GM19397 (cell line): ENCODE data around the gene RABGAP1L.
"Not testable (repeated sequence)": the region's sequence is repeated elsewhere in the genome, so short reads cannot be mapped to it uniquely, and the experiment has no call there.

Experiments
- ATAC-seq: cut with Tn5 transposase; IDR thresholded peaks from one replicate; pipeline ENCODE4 v1.9.1; 2021; ENCODE audit warnings: mild to moderate bottlenecking, moderate library complexity; ENCODE audit not compliant: unreplicated experiment

Gene RABGAP1L

GRCh38 chr1:174358344-174358743 is 199.0 kb downstream of the RABGAP1L start:
- ATAC-seq, result no peak

GRCh38 chr1:174358786-174359453 is 199.6 kb downstream of the RABGAP1L start:
- ATAC-seq, result no peak

GRCh38 chr1:174359454-174359805 is 200.1 kb downstream of the RABGAP1L start:
- no peak for ATAC-seq

GRCh38 chr1:174364996-174365736 is 205.8 kb downstream of the RABGAP1L start:
- no peak for ATAC-seq

GRCh38 chr1:174366946-174367345 is 207.6 kb downstream of the RABGAP1L start:
- ATAC-seq, result no peak

GRCh38 chr1:174367892-174368291 is 208.6 kb downstream of the RABGAP1L start:
- no peak for ATAC-seq

- no peak for ATAC-seq
These were observed 216.7 kb downstream of the RABGAP1L start for GRCh38 chr1:174376030-174376429.

- no peak for ATAC-seq
These were observed 232.4 kb downstream of the RABGAP1L start for GRCh38 chr1:174391716-174392115.

- no peak for ATAC-seq
These were observed 234.6 kb downstream of the RABGAP1L start for GRCh38 chr1:174393885-174394284.

- no peak for ATAC-seq
These were observed 237.9 kb downstream of the RABGAP1L start for GRCh38 chr1:174397261-174397660.

- ATAC-seq, result no peak
These were observed 238.9 kb downstream of the RABGAP1L start for GRCh38 chr1:174398246-174398645.

GRCh38 chr1:174399211-174399610 is 239.9 kb downstream of the RABGAP1L start:
- no peak for ATAC-seq

- no peak for ATAC-seq
These were observed 241.8 kb downstream of the RABGAP1L start for GRCh38 chr1:174401075-174401474.

GRCh38 chr1:174405219-174405618 is 245.9 kb downstream of the RABGAP1L start:
- ATAC-seq, result no peak

GRCh38 chr1:174406421-174406820 is 247.1 kb downstream of the RABGAP1L start:
- no peak for ATAC-seq

GRCh38 chr1:174407665-174408064 is 248.3 kb downstream of the RABGAP1L start:
- ATAC-seq, result no peak

GRCh38 chr1:174408146-174408545 is 248.8 kb downstream of the RABGAP1L start:
- ATAC-seq, result no peak

- ATAC-seq, result not testable (repeated sequence)
These were observed 250.5 kb downstream of the RABGAP1L start for GRCh38 chr1:174409801-174410200.

GRCh38 chr1:174413632-174414031 is 254.3 kb downstream of the RABGAP1L start:
- ATAC-seq, result no peak

- ATAC-seq, result no peak
These were observed 254.9 kb downstream of the RABGAP1L start for GRCh38 chr1:174414203-174414602.

- no peak for ATAC-seq
These were observed 256.2 kb downstream of the RABGAP1L start for GRCh38 chr1:174415506-174415905.

GRCh38 chr1:174417921-174418320 is 258.6 kb downstream of the RABGAP1L start:
- no peak for ATAC-seq

- no peak for ATAC-seq
These were observed 265.8 kb downstream of the RABGAP1L start for GRCh38 chr1:174425121-174425520.
